Measurements from ENCODE around the gene SOCS2. TPM values are rescaled to one million over a fixed set of nuclear protein-coding genes. Genes with fewer than 3 reads are reported as not detected.
"Not testable (repeated sequence)": the region's sequence is repeated elsewhere in the genome, so short reads cannot be mapped to it uniquely, and the experiment has no call there.

SOCS2 gene
- total RNA-seq, 2 experiments from 2014 or later = not detected

DNA sequence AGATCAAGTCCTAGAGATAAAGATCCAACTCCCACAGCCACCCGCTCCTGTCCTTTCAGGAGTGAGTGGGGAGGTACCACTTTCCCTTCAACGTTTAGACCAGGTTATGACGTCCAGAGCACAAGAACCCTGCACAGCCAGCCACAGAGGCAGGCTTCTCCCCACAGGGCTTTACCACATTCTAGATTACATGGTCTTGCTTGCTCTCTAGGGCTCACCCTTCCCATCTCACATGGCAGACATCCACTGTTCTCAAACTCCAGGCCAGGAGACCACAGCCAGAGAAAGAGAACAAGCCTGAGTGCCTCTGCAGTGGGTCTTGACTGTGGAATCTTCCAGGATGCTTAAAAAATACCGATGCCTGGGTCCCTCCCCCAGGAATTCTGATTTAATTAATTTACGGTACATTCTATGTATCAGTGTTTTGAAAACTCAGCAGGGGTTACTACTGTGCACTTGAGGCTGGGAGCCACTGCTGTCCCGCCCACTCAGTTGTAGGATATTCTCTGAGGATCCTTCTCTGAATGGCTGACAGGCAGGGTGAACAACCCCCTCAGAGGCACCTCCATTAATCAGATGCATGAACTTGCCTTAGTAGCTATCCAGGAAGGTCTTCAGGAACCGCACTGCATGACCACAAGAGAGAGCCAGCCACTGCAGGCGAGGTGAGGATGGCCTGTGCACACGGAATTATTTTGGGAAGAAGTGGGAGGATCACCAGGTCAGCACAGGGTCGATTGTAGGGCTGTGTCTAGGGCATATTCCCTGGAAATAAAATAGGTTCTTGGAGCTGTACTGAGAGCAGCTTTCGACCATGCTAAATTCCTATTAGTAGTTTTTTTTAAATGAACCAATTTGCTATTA is 21.5 kb upstream of the SOCS2 start:
- no peak overlapping the region for H3K27ac ChIP-seq (ENCODE audit: low read depth, low read length, poor library complexity, severe bottlenecking)
- no peaks in the 10 kb centered on the region for H4K20me1 ChIP-seq (ENCODE audit: insufficient read depth, low read length)
- ChIA-PET CTCF (ENCODE audit: unreplicated experiment) (no interaction called here), POLR2A (interaction anchor here (0.6 kb wide), 1 partner anchor 651 kb away, joined by 3 read pairs; no protein-coding TSS in a partner anchor)
- H3K9me3 ChIP-seq (ENCODE audit: low read length) = no peaks in the 10 kb centered on the region
- H3K4me2 ChIP-seq (ENCODE audit: low read length) = no peak overlapping the region
- intact Hi-C loops (cut with micrococcal nuclease; ENCODE audit: unreplicated experiment) = no loop called here
- H3K4me3 ChIP-seq (ENCODE audit: low read depth, low read length, poor library complexity, severe bottlenecking) = no peak overlapping the region
- no peaks in the 10 kb centered on the region for H3K9me2 ChIP-seq (ENCODE audit: insufficient read depth, low read length)
- no peak for DNase-seq (ENCODE audit: low spot score)
- no peak overlapping the region for H2AFZ ChIP-seq (ENCODE audit: low read length)
- no peaks in the 10 kb centered on the region for H3K36me3 ChIP-seq (ENCODE audit: insufficient read depth, low read length)
- no peak for TF ChIP-seq EZH2phosphoT487 (IDR thresholded peaks at IDR 0.05; ENCODE audit: borderline replicate concordance, low read depth, low read length)
- TF ChIP-seq CTCF (conservative IDR thresholded peaks at IDR 0.05; ENCODE audit: low read length) = no peak
- no peaks in the 10 kb centered on the region for H3K4me1 ChIP-seq (ENCODE audit: insufficient read depth, low read length, poor library complexity, severe bottlenecking)
- BruUV-seq (replicated peaks) = no TSS peak
- H3K79me2 ChIP-seq (ENCODE audit: insufficient read depth, low read depth, low read length) = no peaks in the 10 kb centered on the region

GRCh38 chr12:93552427-93552826 is 20.0 kb upstream of the SOCS2 start:
- POLR2A ChIA-PET = interaction anchor here (0.7 kb wide), 2 partner anchors 12 to 410 kb away, joined by 3 to 4 read pairs; no protein-coding TSS in a partner anchor
- TF ChIP-seq CTCF (conservative IDR thresholded peaks at IDR 0.05; ENCODE audit: low read length) (no peak), EZH2phosphoT487 (IDR thresholded peaks at IDR 0.05; ENCODE audit: borderline replicate concordance, low read depth, low read length) (no peak)
- Histone ChIP-seq H3K36me3 (ENCODE audit: insufficient read depth, low read length) (no peaks in the 10 kb centered on the region), H3K27ac (ENCODE audit: low read depth, low read length, poor library complexity, severe bottlenecking) (no peak overlapping the region), H3K79me2 (ENCODE audit: insufficient read depth, low read depth, low read length) (no peaks in the 10 kb centered on the region), H3K9me3 (ENCODE audit: low read length) (no peaks in the 10 kb centered on the region), H2AFZ (ENCODE audit: low read length) (no peak overlapping the region), H3K4me1 (ENCODE audit: insufficient read depth, low read length, poor library complexity, severe bottlenecking) (no peaks in the 10 kb centered on the region), H4K20me1 (ENCODE audit: insufficient read depth, low read length) (no peaks in the 10 kb centered on the region), H3K4me2 (ENCODE audit: low read length) (no peak overlapping the region), H3K9me2 (ENCODE audit: insufficient read depth, low read length) (no peaks in the 10 kb centered on the region), H3K4me3 (ENCODE audit: low read depth, low read length, poor library complexity, severe bottlenecking) (no peak overlapping the region)
- BruUV-seq (replicated peaks) = no TSS peak
- no peak for DNase-seq (ENCODE audit: low spot score)
- intact Hi-C loops (cut with micrococcal nuclease; ENCODE audit: unreplicated experiment) = no loop called here
- CTCF ChIA-PET (ENCODE audit: unreplicated experiment) = no interaction called here

GRCh38 chr12:93557879-93558278 is 14.6 kb upstream of the SOCS2 start:
- H3K79me2 ChIP-seq (ENCODE audit: insufficient read depth, low read depth, low read length); H3K4me2 ChIP-seq (ENCODE audit: low read length); BruUV-seq (replicated peaks); H3K4me3 ChIP-seq (ENCODE audit: low read depth, low read length, poor library complexity, severe bottlenecking); H4K20me1 ChIP-seq (ENCODE audit: insufficient read depth, low read length); POLR2A ChIA-PET; H3K36me3 ChIP-seq (ENCODE audit: insufficient read depth, low read length); H3K9me2 ChIP-seq (ENCODE audit: insufficient read depth, low read length); DNase-seq (ENCODE audit: low spot score); H2AFZ ChIP-seq (ENCODE audit: low read length); H3K27ac ChIP-seq (ENCODE audit: low read depth, low read length, poor library complexity, severe bottlenecking); H3K9me3 ChIP-seq (ENCODE audit: low read length); CTCF ChIA-PET (ENCODE audit: unreplicated experiment); intact Hi-C loops (cut with micrococcal nuclease; ENCODE audit: unreplicated experiment); H3K4me1 ChIP-seq (ENCODE audit: insufficient read depth, low read length, poor library complexity, severe bottlenecking): not testable (repeated sequence)

DNA sequence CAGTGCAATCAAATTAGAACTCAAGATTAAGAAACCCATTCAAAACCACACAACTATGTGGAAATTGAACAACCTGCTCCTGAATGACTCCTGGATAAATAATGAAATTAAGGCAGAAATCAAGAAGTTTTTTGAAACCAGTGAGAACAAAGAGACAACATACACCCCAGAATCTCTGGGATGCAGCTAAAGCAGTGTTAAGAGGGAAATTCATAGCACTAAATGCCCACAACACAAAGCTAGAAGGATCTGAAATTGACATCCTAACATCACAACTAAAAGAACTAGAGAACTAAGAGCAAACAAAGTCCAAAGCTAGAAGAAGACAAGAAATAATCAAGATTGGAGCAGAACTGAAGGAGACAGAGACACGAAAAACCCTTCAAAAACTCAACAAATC is 13.8 kb upstream of the SOCS2 start:
- H3K79me2 ChIP-seq (ENCODE audit: insufficient read depth, low read depth, low read length); H3K4me2 ChIP-seq (ENCODE audit: low read length); intact Hi-C loops (cut with micrococcal nuclease; ENCODE audit: unreplicated experiment); H3K4me3 ChIP-seq (ENCODE audit: low read depth, low read length, poor library complexity, severe bottlenecking); H3K4me1 ChIP-seq (ENCODE audit: insufficient read depth, low read length, poor library complexity, severe bottlenecking); H3K27ac ChIP-seq (ENCODE audit: low read depth, low read length, poor library complexity, severe bottlenecking); H2AFZ ChIP-seq (ENCODE audit: low read length); BruUV-seq (replicated peaks); H3K9me2 ChIP-seq (ENCODE audit: insufficient read depth, low read length); DNase-seq (ENCODE audit: low spot score); H3K36me3 ChIP-seq (ENCODE audit: insufficient read depth, low read length); H4K20me1 ChIP-seq (ENCODE audit: insufficient read depth, low read length); H3K9me3 ChIP-seq (ENCODE audit: low read length); CTCF ChIA-PET (ENCODE audit: unreplicated experiment): not testable (repeated sequence)
- POLR2A ChIA-PET = interaction anchor here (0.6 to 0.7 kb wide), 3 partner anchors 16 to 30 kb away, joined by 3 read pairs; no protein-coding TSS in a partner anchor
